GM12865 (cell line): ENCODE data around the gene MCC.

Experiments
- DNase-seq: peaks from one replicate; pipeline ENCODE4 v3.0.0; 2010; ENCODE audit warnings: low read depth
- H3K4me3 ChIP-seq: 2 replicates; pipeline ENCODE4 v1.5.1; 2011; ENCODE audit warnings: mild to moderate bottlenecking, low read depth, low read length, control low read depth
- CTCF ChIP-seq: IDR thresholded peaks from 2 replicates; pipeline ENCODE4 v1.5.1; 2011; ENCODE audit warnings: low read length, control low read depth, low read depth, inconsistent platforms; ENCODE audit not compliant: insufficient read depth; ENCODE audit errors: missing control alignments

Gene MCC

GRCh38 chr5:113510836-113511451 is 22.7 kb upstream of the MCC start:
- H3K4me3 ChIP-seq, result no peak overlapping the region
- peak; percentile 42 for DNase-seq
- peak; percentile 34 for TF ChIP-seq CTCF

- DNase-seq, result no peak
- H3K4me3 ChIP-seq, result no peak overlapping the region
- TF ChIP-seq CTCF, result no peak
Observed at GRCh38 chr5:113508756-113509155, 20.5 kb upstream of the MCC start.

GRCh38 chr5:113507601-113508000 is 19.3 kb upstream of the MCC start:
- TF ChIP-seq CTCF, result no peak
- no peak for DNase-seq
- no peak overlapping the region for H3K4me3 ChIP-seq

DNA sequence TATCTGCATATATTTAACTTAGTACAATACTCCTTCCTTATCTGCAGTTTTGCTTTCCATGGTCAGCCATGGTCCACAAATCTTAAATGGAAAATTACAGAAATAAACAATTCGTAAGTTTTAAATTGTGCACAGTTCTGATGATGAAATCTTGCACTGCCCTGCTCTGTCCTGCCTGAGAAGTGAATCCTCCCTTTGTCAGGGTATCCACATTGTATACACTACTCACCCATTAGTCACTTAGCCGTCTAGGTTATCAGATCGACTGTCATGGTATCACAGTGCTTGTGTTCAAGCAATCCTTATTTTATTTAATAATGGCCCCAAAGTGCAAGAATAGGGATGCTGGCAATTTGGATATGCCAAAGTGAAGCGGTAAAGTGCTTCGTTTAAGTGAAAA is 16.9 kb upstream of the MCC start:
- H3K4me3 ChIP-seq, result no peak overlapping the region
- TF ChIP-seq CTCF, result no peak
- no peak for DNase-seq

DNA sequence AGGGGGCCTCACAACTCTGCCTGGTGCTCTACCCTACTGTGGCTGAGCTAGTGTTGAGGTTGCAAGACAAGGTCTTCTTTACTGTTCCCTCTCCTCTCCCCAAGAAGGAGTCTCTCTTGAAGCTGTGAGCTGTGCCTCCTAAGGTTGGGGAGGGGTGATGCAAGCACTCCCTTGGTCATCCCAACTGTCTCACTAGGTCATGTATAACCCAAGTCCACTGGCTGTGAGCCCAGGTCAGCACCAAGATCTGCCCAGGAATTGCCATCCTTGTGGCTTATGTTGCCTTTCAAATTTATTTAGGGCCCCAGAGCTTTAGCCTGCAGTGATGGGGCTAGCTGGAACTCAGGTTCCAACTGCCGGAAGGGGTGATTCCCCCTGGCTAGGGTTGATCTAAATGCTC is 14.9 kb upstream of the MCC start:
- no peak for DNase-seq
- TF ChIP-seq CTCF, result no peak
- no peak overlapping the region for H3K4me3 ChIP-seq

DNA sequence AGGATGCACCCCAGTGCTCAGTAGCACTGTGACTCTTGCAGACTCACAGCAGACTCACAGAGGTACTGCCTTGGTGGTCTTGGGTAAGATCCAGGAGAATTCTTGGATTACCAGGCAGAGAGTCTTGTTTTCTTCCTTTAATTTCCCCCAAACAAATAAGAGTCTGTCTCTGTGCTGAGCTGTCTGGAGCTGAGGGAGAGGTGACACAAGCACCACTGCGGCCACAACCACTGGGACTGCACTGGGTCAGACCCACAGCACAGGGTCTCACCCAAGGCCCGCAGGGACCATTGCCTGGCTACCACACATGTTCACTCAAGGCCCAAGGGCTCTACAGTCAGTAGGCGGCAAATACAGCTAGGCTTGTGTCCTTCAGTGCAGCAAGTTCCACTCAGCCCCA is 13.8 kb upstream of the MCC start:
- no peak overlapping the region for H3K4me3 ChIP-seq
- TF ChIP-seq CTCF, result no peak
- no peak for DNase-seq

DNA sequence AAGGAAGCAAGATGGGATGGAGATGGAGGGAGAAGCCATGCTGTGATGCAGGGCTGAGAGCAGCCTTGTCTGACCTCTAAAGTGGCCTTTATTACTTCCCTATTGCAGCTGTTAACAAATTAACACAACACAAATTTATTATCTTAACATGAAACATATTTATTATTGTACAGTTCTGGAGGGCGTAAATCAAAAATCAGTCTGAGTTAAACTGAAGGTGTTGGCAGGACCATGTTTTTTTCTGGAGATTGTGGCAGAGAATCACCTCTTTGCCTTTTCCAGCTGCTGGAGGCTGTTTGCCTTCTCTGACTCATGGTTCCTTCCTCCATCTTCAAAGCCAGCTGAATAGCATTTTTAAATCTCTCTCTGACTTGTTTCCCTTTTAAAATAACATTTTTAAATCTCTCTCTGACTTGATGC is 7.2 kb upstream of the MCC start:
- no peak for DNase-seq
- H3K4me3 ChIP-seq, result no peak overlapping the region
- no peak for TF ChIP-seq CTCF
